Left renal cortex interstitium (tissue), 4 donors: ENCODE results near the gene MAML2. TPM values are rescaled to one million over a fixed set of nuclear protein-coding genes. Genes with fewer than 3 reads are reported as not detected.

Experiments used
- DNase-seq, 4 donors: peaks; one replicate each; pipeline ENCODE4 v3.0.0-alpha.2; 2013; ENCODE audit warnings: low read depth in 4 of 4, low spot score in 2 of 4, missing footprints in 1 of 4
- polyA plus RNA-seq, 4 donors: library from polyadenylated mRNA; unstranded; fragments of 120-200 nt; gene quantifications; one replicate each; pipeline ENCODE4 v1.2.1, GENCODE V29; 2013; ENCODE audit not compliant: insufficient read length in 4 of 4

MAML2 gene
- polyA plus RNA-seq, 4 donors: 27.5 to 31.0 (median 29.7) TPM

DNA sequence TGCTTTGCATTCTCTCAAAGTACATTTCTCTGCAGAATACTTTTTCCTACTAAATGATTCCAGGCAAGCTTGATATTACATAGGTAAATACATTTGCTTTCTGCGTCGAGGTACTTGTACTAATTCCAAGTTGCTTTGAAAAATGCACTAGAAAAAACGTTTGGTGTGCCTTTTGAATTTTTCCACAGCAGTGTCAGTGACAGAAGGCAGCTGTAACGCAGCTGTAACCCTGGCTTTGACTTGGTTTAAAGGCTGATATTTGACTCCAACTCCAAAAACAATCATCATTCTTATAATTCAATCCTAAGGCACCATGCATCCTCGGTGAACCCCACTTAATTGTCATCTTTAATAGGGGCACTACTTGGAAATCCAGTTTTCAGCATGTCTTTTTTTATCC lies 125.0 kb downstream of the MAML2 start:
- DNase-seq: no peak

DNA sequence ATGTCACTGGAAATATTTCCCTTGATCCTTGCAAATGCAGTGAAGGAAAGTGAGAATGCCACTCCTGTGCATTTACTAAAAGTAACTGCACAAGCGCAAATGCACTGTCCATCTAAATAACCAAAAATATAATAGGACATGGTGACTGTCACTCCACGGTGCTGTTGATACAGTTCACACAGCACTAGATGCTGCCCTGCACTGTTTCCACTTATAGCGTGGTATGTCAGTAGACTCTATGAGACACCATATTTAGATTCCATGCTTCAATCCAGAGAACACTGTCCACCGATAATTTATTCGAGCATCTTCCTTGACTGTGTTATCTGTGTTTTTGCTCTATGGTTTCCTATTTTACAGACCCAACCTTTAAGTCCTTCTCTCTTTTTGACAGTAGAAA lies 125.8 kb downstream of the MAML2 start:
- no peak for DNase-seq

DNA sequence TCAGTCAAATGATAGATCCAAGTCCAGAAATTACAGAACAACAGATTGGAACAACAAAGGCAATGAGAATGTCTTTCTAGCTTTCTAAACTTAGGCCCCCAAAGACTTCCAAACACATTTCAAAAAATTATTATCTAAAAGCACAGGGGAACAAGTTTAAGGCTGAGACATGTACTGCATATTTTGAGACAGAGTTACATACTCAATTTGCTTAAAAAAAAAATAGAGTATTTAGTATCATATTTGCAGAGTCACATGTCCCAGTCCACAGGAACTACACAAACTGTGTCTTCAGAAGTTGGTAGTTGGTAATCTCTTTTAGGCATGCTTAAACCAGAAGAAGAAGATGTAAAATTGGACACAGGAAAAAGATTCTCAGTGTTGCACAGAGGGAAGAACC lies 127.2 kb downstream of the MAML2 start:
- no peak for DNase-seq

DNA sequence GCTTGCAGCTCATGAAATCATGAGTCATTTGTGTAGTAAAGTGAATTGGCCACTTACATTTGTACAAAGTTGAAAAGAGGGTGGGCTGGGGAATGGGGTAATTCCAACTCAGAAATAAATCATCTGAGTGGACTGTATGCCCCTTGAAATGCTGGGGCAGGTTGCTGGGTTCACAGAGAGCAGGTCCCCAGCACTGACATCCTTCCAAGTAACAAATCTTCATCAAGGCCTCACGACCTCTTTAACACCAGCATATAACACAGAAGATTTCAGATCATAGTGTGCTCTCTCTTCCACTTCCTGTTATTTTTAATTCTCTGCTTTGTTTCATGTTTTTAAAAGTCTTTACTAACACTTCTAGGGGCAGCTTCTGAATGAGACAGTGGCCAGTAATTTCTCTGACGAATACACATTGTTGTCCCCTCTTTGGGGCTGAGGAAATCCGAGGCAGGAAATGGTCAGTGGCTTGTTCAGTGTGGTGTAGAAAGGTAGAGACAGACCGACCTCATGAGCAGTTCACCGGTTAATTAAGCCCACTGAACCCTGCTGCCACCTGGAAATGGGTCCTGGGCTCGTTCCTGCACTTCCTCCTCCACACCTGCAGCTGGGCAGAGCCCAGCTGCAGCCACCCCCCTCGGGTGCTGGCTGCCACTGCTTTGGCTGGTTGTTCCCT lies 127.7 kb downstream of the MAML2 start:
- DNase-seq: no peak

DNA sequence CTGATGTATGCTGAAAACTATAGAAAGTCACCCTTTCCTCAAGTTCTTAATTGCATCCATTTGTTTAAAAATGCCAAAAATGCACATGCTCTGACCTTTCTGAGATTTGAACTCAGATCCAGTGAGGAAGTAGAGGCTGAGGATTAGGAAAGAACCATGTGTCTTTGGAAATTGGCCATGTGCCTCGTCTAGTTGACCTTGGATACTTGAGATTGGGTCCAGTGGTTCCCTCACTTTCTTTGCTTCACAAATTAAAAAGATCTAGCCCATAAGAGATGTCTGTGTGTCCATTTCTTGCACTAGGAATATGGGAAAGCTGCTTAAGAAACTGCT lies 128.3 kb downstream of the MAML2 start:
- DNase-seq: no peak

DNA sequence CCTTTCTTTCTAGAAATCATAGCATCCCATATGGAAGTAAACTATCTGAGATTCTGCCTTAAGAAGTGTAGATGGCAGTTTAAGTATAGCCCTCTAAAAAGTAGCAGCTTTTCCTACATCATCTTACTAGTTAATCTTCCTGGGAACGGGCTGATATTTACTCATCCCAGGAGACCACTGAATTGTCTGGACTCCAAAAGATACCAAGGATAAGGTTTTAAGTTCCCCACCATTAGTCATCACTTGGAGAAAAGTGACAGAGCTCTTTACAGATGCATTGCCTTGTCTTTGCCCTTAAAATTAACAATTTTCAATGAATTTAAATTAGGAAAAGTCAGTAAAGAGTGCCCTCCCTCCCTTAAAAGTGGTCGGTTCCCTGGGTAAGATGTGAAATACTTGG lies 129.5 kb downstream of the MAML2 start:
- DNase-seq: no peak

DNA sequence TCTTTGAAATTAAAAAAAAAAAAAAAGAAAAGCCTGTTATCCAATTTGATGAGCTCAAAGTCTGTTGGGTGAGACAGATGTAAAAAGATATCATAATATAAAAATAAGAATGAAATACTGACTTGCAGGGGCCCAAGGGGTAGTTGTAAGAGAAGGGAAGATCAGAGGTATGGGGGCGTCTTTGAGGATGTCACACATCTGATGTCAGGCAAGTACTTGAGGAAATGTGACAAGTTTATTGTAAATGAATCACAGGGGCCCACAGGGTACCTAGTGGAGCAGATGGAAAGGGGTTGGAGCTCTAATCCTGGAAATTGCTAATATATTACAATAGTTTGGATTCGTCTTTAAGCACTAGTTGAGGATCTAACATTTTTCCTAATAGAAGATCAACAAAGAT lies 131.6 kb downstream of the MAML2 start:
- DNase-seq: no peak

DNA sequence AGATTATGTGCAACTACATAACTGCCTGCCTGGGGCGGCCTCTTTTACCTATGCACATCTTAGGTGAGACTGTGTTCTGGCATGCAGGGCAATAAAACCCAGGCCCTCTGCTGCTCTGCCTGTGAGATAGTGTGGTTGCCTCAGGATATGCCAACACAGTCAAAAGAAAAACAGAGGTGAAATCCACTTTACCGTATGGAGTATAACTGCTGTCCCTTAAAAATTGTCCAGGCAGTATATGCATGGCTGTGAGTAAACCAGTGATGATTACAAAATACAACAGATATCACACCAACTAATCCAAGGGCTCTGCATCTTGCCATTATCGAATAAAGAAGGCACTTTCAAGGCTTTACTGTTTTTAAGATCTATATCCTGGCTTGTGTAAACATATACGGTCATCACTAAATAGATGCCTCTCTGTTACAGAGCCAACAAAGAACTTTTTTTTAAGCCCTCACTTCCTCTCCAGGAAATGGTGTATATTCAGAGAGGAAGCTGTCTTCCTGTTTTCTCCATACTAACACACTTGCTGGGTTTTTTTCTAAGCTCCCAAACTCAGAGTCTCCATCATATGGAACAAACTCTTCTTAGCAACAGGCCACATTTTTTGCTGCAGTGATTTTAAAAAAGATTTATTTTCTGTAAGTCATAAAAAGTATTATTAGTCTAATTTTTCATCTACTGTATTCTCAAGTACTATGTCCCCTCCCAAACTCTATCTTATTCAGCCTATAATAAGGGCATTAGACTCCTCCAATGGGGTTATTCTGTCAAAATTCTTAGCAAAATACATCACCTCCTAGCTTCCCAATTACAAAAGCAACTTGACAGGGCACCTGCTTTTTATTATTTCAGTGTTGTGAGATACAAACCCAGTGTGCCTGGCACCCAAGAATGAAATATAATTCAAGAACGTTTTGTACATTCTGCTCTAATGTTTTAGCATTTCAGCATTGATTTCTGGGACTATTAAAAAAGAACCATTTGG lies 135.2 kb downstream of the MAML2 start:
- no peak for DNase-seq

DNA sequence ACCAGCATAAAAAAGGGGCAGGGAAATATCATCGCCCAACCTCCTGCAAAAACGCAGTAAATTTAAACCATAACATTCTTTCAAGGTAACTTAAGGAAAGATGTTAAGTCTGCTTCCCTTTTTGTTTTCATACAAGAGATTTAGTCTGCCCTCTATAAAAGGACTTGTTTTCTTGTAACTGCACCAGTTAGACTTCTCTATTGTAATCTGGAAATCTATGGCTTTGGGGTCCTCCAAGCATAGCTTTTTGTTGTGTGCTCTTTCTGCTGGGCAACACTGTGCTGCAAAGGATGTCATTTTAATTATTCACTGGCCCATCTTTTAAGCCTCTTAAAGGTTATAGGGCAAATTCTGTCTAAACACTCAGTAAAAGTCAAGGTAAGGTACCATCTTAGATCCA lies 136.0 kb downstream of the MAML2 start:
- no peak for DNase-seq

DNA sequence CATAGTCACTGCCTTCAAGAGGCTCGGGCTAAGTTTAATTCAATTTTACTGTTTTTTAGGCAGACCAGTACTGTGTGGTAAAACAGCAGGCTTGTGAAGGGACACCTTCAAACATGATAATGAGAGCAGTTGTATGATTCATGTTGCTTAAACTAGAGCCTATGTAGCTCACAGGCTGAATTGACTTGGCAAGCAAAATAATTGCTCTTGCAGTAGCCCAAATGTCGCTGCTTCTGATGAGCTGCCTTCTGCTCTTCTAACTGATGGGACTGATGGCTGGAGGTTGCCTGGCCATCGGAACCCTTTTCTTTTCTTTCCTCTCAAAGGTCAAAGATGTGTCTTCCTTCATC lies 137.6 kb downstream of the MAML2 start:
- DNase-seq: no peak

DNA sequence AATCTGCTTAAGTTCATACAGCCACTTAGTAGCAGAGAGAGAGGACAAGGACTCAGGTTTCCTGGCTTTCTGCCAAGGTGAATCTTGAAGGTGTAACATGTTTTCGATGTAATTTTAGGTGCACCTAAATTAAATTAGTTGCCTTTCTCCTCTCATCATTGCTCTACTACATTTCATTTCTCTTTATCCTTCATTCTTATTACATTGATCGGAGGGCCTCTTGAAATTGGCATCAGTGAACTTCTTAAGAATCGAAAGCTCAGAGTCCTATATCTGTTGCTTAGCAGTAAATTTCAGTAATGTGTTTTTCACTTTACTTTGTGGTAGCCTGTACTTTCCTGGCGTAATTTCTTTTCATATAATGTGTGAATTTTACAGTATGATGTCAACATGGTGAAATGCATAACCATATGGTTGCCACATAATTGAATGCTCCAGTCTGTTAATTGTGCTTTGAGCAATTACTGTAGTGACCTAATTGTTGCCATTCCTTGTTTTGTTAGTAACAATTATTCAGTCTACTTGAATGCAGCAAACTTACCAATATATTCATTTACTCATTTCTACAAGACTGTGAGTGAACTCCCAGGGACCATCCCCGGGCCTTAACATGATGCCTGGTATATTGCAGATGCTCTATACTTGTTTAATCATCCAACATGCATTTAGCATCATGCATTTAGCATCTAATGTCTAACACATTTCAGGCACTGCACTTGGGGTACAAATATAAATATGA lies 138.1 kb downstream of the MAML2 start:
- DNase-seq: no peak

DNA sequence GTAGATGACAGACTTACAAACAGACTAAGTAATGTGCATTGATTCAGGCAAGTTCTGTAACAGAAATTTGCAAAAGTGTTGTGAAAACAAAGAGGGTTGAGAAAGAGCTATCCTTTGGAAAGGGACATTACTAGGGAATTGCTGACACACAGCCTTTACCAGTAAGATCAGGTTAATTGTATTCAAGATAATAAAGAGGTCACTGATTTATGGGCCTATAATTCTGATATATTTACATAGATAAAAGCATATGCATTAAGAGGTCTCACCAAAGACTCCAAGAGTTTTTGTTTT lies 138.7 kb downstream of the MAML2 start:
- DNase-seq: no peak

DNA sequence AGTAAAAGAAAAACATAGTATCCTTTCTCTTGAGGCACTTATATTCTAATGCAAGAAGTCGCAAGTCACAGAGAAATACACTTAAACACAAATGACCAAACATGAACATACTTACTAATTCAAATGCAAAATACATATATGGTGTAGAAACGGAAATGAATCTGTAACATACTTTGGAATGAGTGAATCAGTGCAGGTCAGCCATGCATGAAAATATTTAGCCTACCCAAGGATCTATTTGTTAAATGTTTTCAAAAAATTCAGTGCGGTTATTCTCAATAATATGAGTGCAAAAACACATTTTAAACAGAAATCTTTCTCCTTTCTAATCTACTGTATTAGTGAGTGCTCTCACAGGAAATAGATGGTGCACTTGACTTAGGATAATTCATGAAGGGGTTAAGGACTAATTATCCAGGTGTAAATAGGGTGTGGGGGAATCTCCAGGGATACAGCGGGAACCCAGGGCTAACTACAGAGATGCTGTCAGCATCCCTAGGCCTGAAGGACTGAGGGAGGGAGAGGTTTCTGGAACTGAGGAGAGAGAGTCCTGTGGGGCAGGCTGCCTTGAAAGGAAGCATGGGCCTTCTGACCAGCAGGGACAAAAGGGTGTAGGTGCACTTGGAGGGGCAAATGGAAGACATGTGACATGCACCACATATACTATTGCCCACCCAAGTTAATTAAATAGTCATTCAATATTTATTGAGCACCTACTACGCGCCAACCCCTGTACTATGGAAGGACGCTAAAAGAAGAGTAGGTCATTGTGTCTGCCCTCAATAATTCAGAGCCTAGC lies 139.2 kb downstream of the MAML2 start:
- DNase-seq: no peak

DNA sequence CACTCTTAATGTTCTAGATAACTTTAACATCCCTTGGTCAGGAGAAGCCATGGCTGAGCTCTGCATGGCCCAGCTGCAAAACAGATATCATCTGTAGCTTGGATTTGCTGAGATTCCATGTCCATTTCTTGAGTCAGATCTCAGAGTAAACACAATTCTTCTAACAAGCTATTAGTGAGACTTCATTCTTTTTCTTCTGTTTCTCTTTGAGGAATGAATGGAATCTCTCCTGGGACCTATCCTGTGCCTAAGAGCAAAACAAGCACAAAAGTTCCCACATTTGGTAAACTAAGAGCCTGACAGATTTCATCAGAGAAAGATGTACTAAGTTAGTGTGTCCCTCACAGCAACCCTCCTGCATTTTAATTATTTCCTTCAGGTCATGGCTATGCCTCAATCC lies 142.8 kb downstream of the MAML2 start:
- no peak for DNase-seq

DNA sequence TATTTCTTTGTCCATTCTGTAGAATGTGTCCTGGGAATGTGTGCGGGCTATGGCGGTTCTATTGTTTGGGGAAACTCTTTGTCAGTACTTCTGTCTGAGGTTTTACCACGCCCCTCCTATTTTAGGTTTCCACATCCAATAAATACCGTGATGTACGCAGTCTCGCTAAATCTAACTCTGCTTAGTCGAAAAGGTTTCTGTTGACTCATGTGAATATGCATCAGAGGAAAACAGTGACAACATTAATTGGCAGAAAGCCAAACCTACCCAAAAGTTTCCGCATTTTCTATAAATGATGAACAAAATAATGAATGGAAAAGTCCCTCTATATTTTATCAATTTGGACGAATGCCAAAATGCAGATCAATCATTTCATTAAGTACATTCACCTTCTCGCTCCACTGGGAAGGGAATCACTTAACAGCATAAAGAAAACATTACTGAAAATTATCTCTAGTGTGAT lies 143.4 kb downstream of the MAML2 start:
- DNase-seq: no peak

DNA sequence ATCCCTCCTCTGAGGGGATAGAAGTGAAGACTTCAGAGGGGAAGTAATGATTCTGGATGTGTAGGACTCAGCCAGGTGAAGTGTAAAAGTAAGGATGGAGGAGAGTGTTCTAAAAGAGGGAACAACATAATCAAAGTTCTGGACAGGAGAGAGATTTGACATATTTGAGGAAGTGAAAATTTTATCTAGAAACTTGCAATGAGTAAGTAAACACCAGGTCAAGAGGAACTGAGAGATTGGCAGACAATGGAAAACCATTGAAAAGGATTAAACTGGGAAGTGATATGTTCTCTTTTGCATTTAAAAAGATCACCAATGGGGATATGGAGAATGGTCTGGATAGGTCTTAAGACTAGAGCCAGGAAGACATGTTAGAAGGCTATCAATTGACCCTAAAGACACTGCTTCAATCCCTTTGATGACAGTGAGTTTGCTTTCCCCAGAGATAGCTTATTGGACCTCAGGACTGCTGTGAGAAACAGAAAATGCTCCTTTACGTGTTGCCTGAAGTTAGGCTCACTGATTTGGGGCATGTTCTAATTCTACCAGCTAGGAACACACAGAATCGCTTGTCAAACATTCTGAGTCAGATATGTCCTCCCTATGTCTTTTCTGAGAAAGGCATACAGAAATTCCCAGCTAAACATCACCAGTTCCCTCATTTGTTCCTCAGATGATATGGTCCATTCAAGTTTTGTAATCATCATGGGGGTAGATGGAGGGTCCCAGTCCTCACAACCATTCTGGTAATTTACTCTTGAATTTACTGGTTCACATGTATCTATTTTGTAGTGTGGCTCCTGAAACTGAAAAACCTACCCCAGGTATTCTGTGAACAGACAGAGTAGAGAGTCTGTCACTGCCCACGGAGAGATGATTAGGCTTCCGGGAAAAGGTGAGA lies 144.9 kb downstream of the MAML2 start:
- DNase-seq: no peak

DNA sequence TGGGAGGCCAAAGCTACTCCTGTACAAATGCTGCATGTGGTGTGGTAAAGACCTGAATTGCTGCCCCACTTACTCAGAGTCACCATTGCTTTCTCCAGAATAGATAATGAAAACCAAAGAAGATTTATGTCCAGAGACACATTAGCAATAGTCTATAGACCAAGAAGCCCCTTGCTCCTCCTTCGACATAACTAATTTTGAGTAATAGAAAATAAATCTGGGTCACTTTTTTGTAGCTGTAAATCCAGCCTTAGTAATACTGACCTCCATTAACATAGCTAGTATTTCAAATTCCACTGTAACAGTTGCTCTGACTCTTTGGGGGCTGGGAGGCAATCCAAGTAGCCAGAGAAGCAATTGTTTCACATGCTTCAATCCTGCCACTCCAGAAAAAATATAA lies 145.9 kb downstream of the MAML2 start:
- DNase-seq: no peak

DNA sequence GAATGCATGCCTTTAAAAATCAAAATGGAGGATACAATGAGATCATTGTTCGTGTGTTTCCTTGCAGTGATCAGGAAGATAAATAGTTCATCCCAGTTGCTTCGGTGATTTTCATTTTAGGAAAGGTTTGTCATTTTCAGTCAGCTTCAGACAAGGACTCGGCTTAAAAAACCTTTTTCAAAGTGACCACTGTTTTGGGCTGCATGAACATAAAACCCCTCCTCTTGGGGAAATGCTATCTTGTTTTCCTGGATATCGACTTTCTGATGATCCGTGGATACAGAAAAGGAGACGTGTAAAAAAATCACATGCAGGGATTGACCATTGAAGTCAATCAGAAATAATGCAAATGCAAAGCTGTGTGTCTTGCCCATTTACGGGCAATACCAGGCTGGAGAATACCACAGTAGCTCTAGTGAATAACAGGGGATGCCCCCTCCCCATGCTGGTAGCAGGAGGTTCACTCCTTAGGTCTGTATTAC lies 146.8 kb downstream of the MAML2 start:
- no peak for DNase-seq

DNA sequence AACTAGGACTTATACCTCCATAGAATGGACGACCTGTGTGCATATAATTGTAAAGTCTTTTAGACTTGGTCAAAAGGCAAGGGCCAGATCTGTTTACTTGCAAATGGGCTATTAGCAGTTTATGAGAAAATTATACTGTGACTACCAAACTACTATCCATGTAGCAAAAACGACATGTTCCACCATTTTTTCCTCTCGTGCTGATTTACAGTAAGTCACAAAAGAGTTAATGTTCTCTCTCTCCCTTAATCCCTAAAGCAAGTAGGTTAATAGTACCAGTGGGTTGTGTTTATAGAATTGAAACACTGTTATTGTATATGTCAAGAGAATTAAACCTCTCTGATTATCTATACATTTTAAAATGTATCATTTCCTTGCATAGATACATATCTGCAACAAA lies 147.3 kb downstream of the MAML2 start:
- no peak for DNase-seq
